H1 (cell line): ENCODE measurements around the gene KDM2A. TPM values are rescaled to one million over a fixed set of nuclear protein-coding genes. Genes with fewer than 3 reads are reported as not detected.

Experiments
- CTCF ChIA-PET: fragments of 300-600 bp; sonication (Branson Sonifier 250); formaldehyde crosslinking; loops from one replicate; lab custom pipeline; 2021; ENCODE audit not compliant: partially characterized antibody; lab: Charles Lee
- POLR2A ChIA-PET: fragments of 300-600 bp; sonication (Branson Sonifier 250); formaldehyde crosslinking; loops from one replicate; lab custom pipeline; 2021; ENCODE audit warnings: inconsistent platforms; ENCODE audit not compliant: partially characterized antibody; lab: Charles Lee
- DNase-seq, 2 experiments: peaks; one replicate each; pipeline versions ENCODE4 v3.0.0 to v3.0.0-alpha.2; 2010 to 2022; ENCODE audit warnings: low spot score in 2 of 2, low read depth in 1 of 2, mixed read lengths in 1 of 2
- FAIRE-seq: peaks from 2 replicates; lab custom pipeline; 2011; peaks lifted over from hg19 to GRCh38; lab: Jason Lieb, UNC
- H2AFZ ChIP-seq: 2 replicates; pipeline ENCODE4 v1.8.1; 2012; ENCODE audit warnings: low read length, inconsistent platforms
- H2AK5ac ChIP-seq: 2 replicates; pipeline ENCODE4 v1.6.1; 2013; ENCODE audit warnings: low read depth, low read length
- H2BK120ac ChIP-seq: replicated peaks from 2 replicates; pipeline ENCODE3; 2013; ENCODE audit warnings: low read depth, low read length, inconsistent platforms
- H2BK12ac ChIP-seq: 2 replicates; pipeline ENCODE4 v1.6.1; 2013; ENCODE audit warnings: low read depth, low read length
- H2BK15ac ChIP-seq: 2 replicates; pipeline ENCODE4 v1.6.1; 2013; ENCODE audit warnings: low read length
- H2BK20ac ChIP-seq: 2 replicates; pipeline ENCODE4 v1.6.1; 2013; ENCODE audit warnings: low read length
- H2BK5ac ChIP-seq: 2 replicates; pipeline ENCODE4 v1.6.1; 2013; ENCODE audit warnings: low read depth, low read length
- H3K14ac ChIP-seq: 2 replicates; pipeline ENCODE4 v1.6.1; 2013; ENCODE audit warnings: inconsistent platforms; ENCODE audit not compliant: insufficient read length
- H3K18ac ChIP-seq: 2 replicates; pipeline ENCODE4 v1.6.1; 2013; ENCODE audit warnings: low read length; ENCODE audit errors: extremely low read depth
- H3K23ac ChIP-seq: 2 replicates; pipeline ENCODE4 v1.6.1; 2013; ENCODE audit warnings: inconsistent platforms; ENCODE audit not compliant: insufficient read length
- H3K23me2 ChIP-seq: 2 replicates; pipeline ENCODE4 v1.6.1; 2013; ENCODE audit warnings: low read depth, low read length
- H3K27ac ChIP-seq: 2 replicates; pipeline ENCODE4 v1.6.1; 2011; ENCODE audit warnings: low read depth, low read length, inconsistent platforms
- H3K27me3 ChIP-seq, 4 experiments: replicated peaks in 1 of 4; 1 replicate in 1 of 4; 2 replicates in 3 of 4; pipeline versions ENCODE4 v1.6.1 to v1.8.1; 2011 to 2013; ENCODE audit warnings: low read length in 3 of 4, mild to moderate bottlenecking in 3 of 4, inconsistent platforms in 2 of 4, mixed read lengths in 2 of 4, moderate library complexity in 1 of 4; ENCODE audit not compliant: control insufficient read depth in 3 of 4, insufficient read depth in 3 of 4; ENCODE audit errors: extremely low read depth in 1 of 4
- H3K36me3 ChIP-seq, 4 experiments: 2 replicates each; pipeline versions ENCODE4 v1.6.1 to v1.8.1; 2011 to 2013; ENCODE audit warnings: mild to moderate bottlenecking in 4 of 4, low read length in 3 of 4, moderate library complexity in 2 of 4, control low read depth in 1 of 4, inconsistent platforms in 1 of 4; ENCODE audit not compliant: insufficient read depth in 4 of 4, control insufficient read depth in 2 of 4
- H3K4ac ChIP-seq: replicated peaks from 2 replicates; pipeline ENCODE3; 2013; ENCODE audit warnings: low read length, low read depth, mixed read lengths, inconsistent platforms; ENCODE audit not compliant: insufficient read length
- H3K4me1 ChIP-seq, 4 experiments: replicated peaks in 1 of 4; 1 replicate in 1 of 4; 2 replicates in 3 of 4; pipeline versions ENCODE4 v1.6.1 to v1.8.1; 2011 to 2013; ENCODE audit warnings: low read length in 3 of 4, inconsistent platforms in 2 of 4, mixed read lengths in 1 of 4; ENCODE audit not compliant: insufficient read depth in 4 of 4, control insufficient read depth in 3 of 4
- H3K4me2 ChIP-seq, 2 experiments: 2 replicates each; pipeline versions ENCODE4 v1.6.1 to v1.8.1; 2011 to 2013; ENCODE audit warnings: low read depth in 2 of 2, low read length in 2 of 2, control low read depth in 1 of 2, inconsistent platforms in 1 of 2, mild to moderate bottlenecking in 1 of 2; ENCODE audit not compliant: insufficient read depth in 1 of 2
- H3K4me3 ChIP-seq, 4 experiments: fragments of 200-600, 300-600 bp in 1 of 4; sonication (generic), shearing (Covaris generic), sonication (Bioruptor Twin) in 1 of 4; 2 replicates each; pipeline versions ENCODE4 v1.5.1 to v1.8.1; 2011 to 2016; ENCODE audit warnings: low read length in 4 of 4, low read depth in 3 of 4, control low read depth in 2 of 4, inconsistent platforms in 2 of 4, mild to moderate bottlenecking in 2 of 4, mixed read lengths in 1 of 4, moderate library complexity in 1 of 4; ENCODE audit not compliant: insufficient read depth in 2 of 4; ENCODE audit errors: extremely low read depth in 1 of 4
- H3K56ac ChIP-seq: replicated peaks from 2 replicates; pipeline ENCODE3; 2013; ENCODE audit warnings: low read depth, mild to moderate bottlenecking, mixed read lengths, low read length, inconsistent platforms; ENCODE audit not compliant: insufficient read length
- H3K79me1 ChIP-seq: 2 replicates; pipeline ENCODE4 v1.6.1; 2013; ENCODE audit warnings: low read depth, low read length, control low read depth
- H3K79me2 ChIP-seq, 2 experiments: 2 replicates each; pipeline versions ENCODE4 v1.6.1 to v1.8.1; 2012 to 2013; ENCODE audit warnings: low read length in 2 of 2, mild to moderate bottlenecking in 2 of 2, inconsistent platforms in 1 of 2; ENCODE audit not compliant: insufficient read depth in 2 of 2, control insufficient read depth in 1 of 2
- H3K9ac ChIP-seq, 4 experiments: replicated peaks in 1 of 4; 1 replicate in 1 of 4; 2 replicates in 3 of 4; pipeline versions ENCODE4 v1.6.1 to v1.8.1; 2011 to 2013; ENCODE audit warnings: low read depth in 3 of 4, low read length in 3 of 4, control low read depth in 2 of 4, mild to moderate bottlenecking in 2 of 4, moderate library complexity in 2 of 4, inconsistent platforms in 1 of 4; ENCODE audit errors: extremely low read depth in 1 of 4
- H3K9me3 ChIP-seq, 2 experiments: 2 replicates each; pipeline versions ENCODE4 v1.6.1 to v1.8.1; 2012 to 2013; ENCODE audit warnings: mild to moderate bottlenecking in 2 of 2, moderate library complexity in 2 of 2, control low read depth in 1 of 2, inconsistent platforms in 1 of 2, low read depth in 1 of 2, low read length in 1 of 2, mixed read lengths in 1 of 2; ENCODE audit not compliant: insufficient read depth in 2 of 2
- H4K20me1 ChIP-seq, 2 experiments: replicated peaks in 1 of 2; 2 replicates each; pipeline versions ENCODE3 to v1.8.1; 2011 to 2013; ENCODE audit warnings: inconsistent platforms in 2 of 2, low read length in 2 of 2, mild to moderate bottlenecking in 1 of 2; ENCODE audit not compliant: insufficient read depth in 2 of 2, control insufficient read depth in 1 of 2
- H4K5ac ChIP-seq: 2 replicates; pipeline ENCODE4 v1.6.1; 2013; ENCODE audit warnings: low read length, low read depth, mixed read lengths, inconsistent platforms; ENCODE audit not compliant: insufficient read length
- H4K8ac ChIP-seq: 2 replicates; pipeline ENCODE4 v1.8.0; 2013; ENCODE audit warnings: mild to moderate bottlenecking, moderate library complexity, low read length, inconsistent platforms; ENCODE audit not compliant: insufficient read depth; ENCODE audit errors: extremely low read depth
- H4K91ac ChIP-seq: replicated peaks from 2 replicates; pipeline ENCODE3; 2013; ENCODE audit warnings: low read length, mixed read lengths, inconsistent platforms; ENCODE audit not compliant: insufficient read length
- CEBPB ChIP-seq: IDR thresholded peaks from 2 replicates; pipeline ENCODE4 v1.6.1; 2012; ENCODE audit warnings: low read depth, low read length
- EGR1 ChIP-seq: IDR thresholded peaks from 2 replicates; pipeline ENCODE4 v1.6.1; 2011; ENCODE audit warnings: low read depth, low read length, borderline replicate concordance
- EZH2 ChIP-seq: fragments of 200-600 bp; sonication (generic); IDR thresholded peaks from 2 replicates; pipeline ENCODE4 v1.7.1; 2012; ENCODE audit warnings: low read depth, mild to moderate bottlenecking, moderate library complexity, low read length, inconsistent platforms; ENCODE audit not compliant: severe bottlenecking
- GTF2F1 ChIP-seq: IDR thresholded peaks from 2 replicates; pipeline ENCODE4 v1.6.1; 2012; ENCODE audit warnings: low read depth, low read length, improper control_type of control experiment, borderline replicate concordance
- HDAC6 ChIP-seq: IDR thresholded peaks from one replicate; pipeline ENCODE4 v1.7.1; 2012; ENCODE audit warnings: low read depth, mild to moderate bottlenecking, inconsistent platforms, low read length, moderate library complexity
- MAX ChIP-seq: IDR thresholded peaks from 2 replicates; pipeline ENCODE4 v1.6.1; 2012; ENCODE audit warnings: inconsistent platforms
- POLR2AphosphoS5 ChIP-seq: IDR thresholded peaks from 2 replicates; pipeline ENCODE4 v1.6.1; 2011; ENCODE audit warnings: low read depth, low read length
- RFX5 ChIP-seq: IDR thresholded peaks from 2 replicates; pipeline ENCODE4 v1.6.1; 2011; ENCODE audit warnings: low read depth, low read length, improper control_type of control experiment, borderline replicate concordance
- RXRA ChIP-seq: IDR thresholded peaks from 2 replicates; pipeline ENCODE4 v1.6.1; 2011; ENCODE audit warnings: low read depth, mild to moderate bottlenecking, low read length, moderate library complexity; ENCODE audit not compliant: insufficient read depth
- SIX5 ChIP-seq: IDR thresholded peaks from 2 replicates; pipeline ENCODE4 v1.6.1; 2011; ENCODE audit warnings: mild to moderate bottlenecking, low read depth, low read length
- SRF ChIP-seq: IDR thresholded peaks from 2 replicates; pipeline ENCODE4 v1.6.1; 2011; ENCODE audit warnings: mild to moderate bottlenecking, low read depth, low read length, moderate library complexity
- YY1 ChIP-seq: IDR thresholded peaks from 2 replicates; pipeline ENCODE4 v1.6.1; 2011; ENCODE audit warnings: low read depth, mild to moderate bottlenecking, low read length
- WGBS, 2 experiments: shearing (Covaris generic) in 1 of 2; methylation state at CpG; one replicate each; pipeline versions ENCODE4 v1.1.6 to v1.1.7; 2013 to 2015; ENCODE audit warnings: low lambda C conversion rate in 2 of 2, mixed read lengths in 2 of 2, inconsistent platforms in 1 of 2, low coverage in 1 of 2, missing lambda C conversion rate in 1 of 2; ENCODE audit not compliant: insufficient replicate concordance in 2 of 2, insufficient coverage in 1 of 2, insufficient read length in 1 of 2; ENCODE audit errors: extremely low coverage in 1 of 2, missing lambda C conversion rate in 1 of 2; 5-methylcytosine and 5-hydroxymethylcytosine counted together
- polyA plus RNA-seq, 7 experiments: library from polyadenylated mRNA; depleted of rRNA in 3 of 7; stranded (reverse) in 5 of 7; unstranded in 2 of 7; fragments of >200 nt in 5 of 7; fragments of 200-250 nt in 2 of 7; gene quantifications; 1 replicate in 5 of 7; 2 replicates in 1 of 7; 4 replicates in 1 of 7; pipeline versions ENCODE4 v1.2.1 to v1.2.3, GENCODE V29; 2011 to 2013; ENCODE audit warnings: missing spikeins in 2 of 7, mixed read lengths in 2 of 7
- total RNA-seq: library from RNA; stranded (reverse); fragmentation: NEBNext Ultra II Directional; extraction: Animal tissue kit (Norgen Biotek cat#: 25700); gene quantifications from 2 replicates; pipeline ENCODE4 v1.2.1, GENCODE V29; 2021

KDM2A gene
- total and polyA plus RNA-seq, 2 of the 8 experiments (the other 6 are each of a cell fraction or from before 2014, with no cell fraction given), result 55.4 to 66.2 TPM

- Histone ChIP-seq H4K8ac (no peak overlapping the region), H3K9ac (no peak overlapping the region), H4K91ac (no peak overlapping the region), H3K27ac (no peak overlapping the region), H2AK5ac (0 out of 2 replicates have a peak overlapping the region, but pooled peaks have one; percentile 89), H3K14ac (no peak overlapping the region), H3K79me1 (peaks cover 28% of the 10 kb centered on the region), H3K23ac (no peak overlapping the region), H3K4me3 (0 out of 8 replicates have a peak overlapping the region, but pooled peaks of 1 of the 4 experiments have one; percentile 38), H2BK20ac (no peak overlapping the region), H4K20me1 (peaks cover 15 to 35% of the 10 kb centered on the region in 2 experiments), H2BK15ac (no peak overlapping the region), H2BK5ac (peak overlapping the region; percentile 50), H2BK12ac (no peak overlapping the region; the same call in 1 of the 2 replicates), H2AFZ (no peak overlapping the region), H3K27me3 (no peaks in the 10 kb centered on the region), H3K9me3 (no peaks in the 10 kb centered on the region), H4K5ac (no peak overlapping the region), H3K23me2 (peaks cover 4% of the 10 kb centered on the region), H3K79me2 (peaks cover 0 to 80% of the 10 kb centered on the region in 2 experiments; a peak in 3 of 4 replicates)
- 95% methylated on average over 5 of the region's 5 CpGs; no CpG with 5 or more reads in 1 of the 2 experiments for WGBS, 2 experiments
- FAIRE-seq, result no peak
- no peak for DNase-seq
- TF ChIP-seq SIX5 (no peak), EGR1 (no peak), RXRA (no peak), YY1 (no peak), MAX (no peak), HDAC6 (no peak), POLR2AphosphoS5 (no peak), EZH2 (no peak), CEBPB (no peak), SRF (no peak), GTF2F1 (no peak), RFX5 (no peak)
- TF ChIP-seq, all 59 proteins: peak for 0
- ChIA-PET POLR2A (interaction anchor here (1.0 to 4.2 kb wide), 4 partner anchors 13 to 176 kb away, joined by 3 to 20 read pairs (median 11); partner anchors contain the start of genes ANKRD13D and SSH3), CTCF (interaction anchor here (0.8 to 13.0 kb wide), 7 partner anchors 8 to 218 kb away, joined by 3 to 186 read pairs (median 5); partner anchors contain the start of gene ANKRD13D)
- Histone ChIP-seq H3K36me3 (peaks cover 0 to 3% (median 0%) of the 10 kb centered on the region in 4 experiments; a peak in 2 of 8 replicates), H3K18ac (no peak overlapping the region), H3K4ac (no peak overlapping the region), H2BK120ac (no peak overlapping the region), H3K56ac (no peak overlapping the region), H3K4me1 (peaks cover 8 to 35% (median 28%) of the 10 kb centered on the region in 4 experiments), H3K4me2 (peak overlapping the region; percentile 59 to 75; a peak in 3 of 4 replicates)
Observed at GRCh38 chr11:67271205-67271540, 152.1 kb downstream of the KDM2A start.
